Stimulated activated CD8-positive, alpha-beta memory T cell treated with anti-CD3 and anti-CD28 coated beads, Interleukin-2, amount 100 ng/mL, for 48 hours (primary cell): ENCODE measurements around the gene APBB2.
"Not testable (repeated sequence)": the region's sequence is repeated elsewhere in the genome, so short reads cannot be mapped to it uniquely, and the experiment has no call there.

Experiments used
- DNase-seq, 2 donors: peaks; one replicate each; pipeline ENCODE4 v3.0.0-alpha.2; 2020; ENCODE audit warnings: low read depth in 2 of 2

The APBB2 gene

GRCh38 chr4:41022116-41022515 lies 192.2 kb downstream of the APBB2 start:
- DNase-seq, result no peak

GRCh38 chr4:41015016-41015675 lies 199.2 kb downstream of the APBB2 start:
- DNase-seq, result no peak

DNA sequence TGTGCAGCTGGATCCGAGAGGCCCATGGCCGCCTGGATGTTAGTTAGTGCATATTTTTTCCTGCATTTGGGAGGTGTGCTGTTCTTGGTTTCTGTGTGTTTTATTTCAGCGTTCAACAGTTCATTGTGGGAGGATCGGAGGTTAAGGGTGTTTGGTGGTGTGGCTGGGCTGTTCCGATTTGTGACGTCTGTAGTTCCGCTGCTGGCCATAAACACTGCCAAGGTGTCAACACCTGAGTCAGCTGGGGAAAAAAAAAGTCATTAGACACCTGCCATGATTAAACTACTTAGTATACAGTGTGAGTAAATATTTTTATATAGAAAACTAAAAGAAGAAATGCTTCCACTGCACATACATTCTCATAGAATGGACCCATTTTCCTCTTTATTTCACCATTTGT lies 200.2 kb downstream of the APBB2 start:
- DNase-seq, result no peak

- no peak for DNase-seq
These were observed 200.6 kb downstream of the APBB2 start for GRCh38 chr4:41013746-41014145.

DNA sequence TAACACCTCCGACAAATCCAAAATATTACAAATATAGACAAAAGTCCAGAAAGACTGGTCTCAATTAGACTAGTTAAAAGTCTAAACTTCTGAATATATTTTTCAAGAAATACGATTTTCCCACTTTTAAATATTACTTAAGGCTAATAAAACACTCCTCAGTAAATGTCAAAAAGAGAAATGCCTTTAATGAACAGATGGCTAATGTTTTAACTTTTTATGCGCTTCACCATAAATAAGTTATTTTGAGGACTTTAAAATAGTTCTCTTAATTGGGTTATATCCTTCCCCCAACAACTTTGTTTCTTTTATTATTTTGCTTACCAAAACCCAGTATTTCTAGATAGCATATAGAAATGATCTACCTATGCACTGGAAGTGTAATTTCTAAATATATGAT lies 201.4 kb downstream of the APBB2 start:
- no peak for DNase-seq

DNA sequence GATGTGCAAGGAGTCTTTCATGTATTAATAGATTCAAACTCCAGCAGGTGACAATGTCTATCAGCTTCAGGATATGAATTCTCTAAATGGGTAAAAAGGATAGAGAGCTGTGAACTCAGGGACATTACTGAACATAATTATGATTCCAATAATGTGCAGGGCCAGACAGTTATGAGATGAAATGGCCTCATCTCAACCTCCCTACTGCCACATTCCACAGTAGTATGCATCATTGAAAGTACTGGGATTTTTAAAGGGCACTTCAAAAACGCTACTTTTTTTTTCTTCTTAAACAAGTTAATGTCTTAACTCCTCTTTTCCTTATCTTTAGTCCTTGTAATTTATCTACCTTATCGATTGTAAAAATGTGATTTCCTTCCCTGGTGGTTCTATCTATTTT lies 202.0 kb downstream of the APBB2 start:
- no peak for DNase-seq

GRCh38 chr4:41009411-41009810 lies 204.9 kb downstream of the APBB2 start:
- no peak for DNase-seq

DNA sequence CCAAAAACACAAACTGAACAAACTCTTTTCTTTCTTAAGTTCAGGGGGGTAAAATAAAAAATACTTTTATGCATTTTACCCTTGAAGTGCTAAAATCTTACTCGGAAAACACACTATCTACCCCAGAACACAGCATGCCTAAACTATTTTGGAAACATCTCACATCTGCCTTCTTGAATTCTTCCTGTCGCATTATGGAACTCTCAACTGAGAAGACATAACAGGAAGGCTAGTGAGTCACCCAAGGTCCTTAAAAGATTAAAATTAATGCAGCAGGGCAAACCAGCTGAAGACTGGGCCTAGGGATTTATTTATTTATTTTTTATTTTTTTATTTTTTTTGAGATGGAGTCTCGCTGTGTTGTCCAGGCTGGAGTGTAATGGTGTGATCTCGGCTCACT lies 208.2 kb downstream of the APBB2 start:
- DNase-seq, result no peak

- no peak for DNase-seq
These were observed 212.0 kb downstream of the APBB2 start for GRCh38 chr4:41002309-41002708.

DNA sequence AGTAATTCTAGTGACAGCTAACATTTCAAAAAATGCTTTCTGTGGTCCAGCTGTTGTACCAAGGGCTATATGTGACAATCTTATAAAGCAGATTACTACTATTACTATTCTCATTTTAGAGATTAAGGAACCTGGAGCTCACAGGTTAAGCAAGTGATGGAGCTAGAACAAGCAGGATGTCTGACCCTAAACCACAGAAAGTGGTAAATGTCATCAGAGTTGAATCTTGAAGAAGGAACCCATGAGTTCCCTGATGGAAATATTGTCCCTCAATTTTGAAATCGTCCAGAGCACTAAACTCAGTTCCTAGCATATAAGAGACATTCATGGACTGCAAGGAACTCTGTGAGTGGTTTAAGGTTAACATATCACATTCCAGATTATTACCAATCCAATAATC lies 214.0 kb downstream of the APBB2 start:
- no peak for DNase-seq

DNA sequence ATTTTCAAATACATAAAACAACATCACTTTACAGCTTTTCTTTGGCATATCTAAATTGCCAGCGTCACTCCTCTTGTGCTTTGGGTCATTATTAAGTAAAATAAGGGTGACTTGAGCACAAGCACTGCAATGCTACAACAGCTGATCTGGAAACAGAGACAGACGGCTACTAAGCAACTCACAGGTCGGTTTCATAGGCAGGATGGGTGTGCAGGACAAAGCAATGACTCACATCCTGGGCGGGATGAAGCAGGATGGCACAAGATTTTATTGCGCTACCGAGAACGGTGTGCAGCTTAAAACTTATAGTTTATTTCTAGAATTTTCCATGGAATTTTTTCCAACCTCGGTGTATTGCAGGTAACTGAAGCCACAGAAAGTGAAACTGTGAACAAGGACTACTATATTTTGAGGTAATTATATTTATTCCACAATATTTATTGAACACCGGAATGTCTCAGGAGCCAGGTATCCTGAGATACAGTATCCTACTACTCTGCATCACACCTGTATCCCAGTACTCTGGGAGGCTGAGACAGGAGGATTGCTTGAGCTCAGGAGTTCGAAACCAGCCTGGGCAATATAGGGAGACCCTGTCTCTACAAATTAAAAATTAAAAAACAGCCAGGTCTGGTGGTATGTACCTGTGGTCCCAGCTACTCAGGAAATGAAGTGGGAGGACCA lies 215.5 kb downstream of the APBB2 start:
- no peak for DNase-seq

DNA sequence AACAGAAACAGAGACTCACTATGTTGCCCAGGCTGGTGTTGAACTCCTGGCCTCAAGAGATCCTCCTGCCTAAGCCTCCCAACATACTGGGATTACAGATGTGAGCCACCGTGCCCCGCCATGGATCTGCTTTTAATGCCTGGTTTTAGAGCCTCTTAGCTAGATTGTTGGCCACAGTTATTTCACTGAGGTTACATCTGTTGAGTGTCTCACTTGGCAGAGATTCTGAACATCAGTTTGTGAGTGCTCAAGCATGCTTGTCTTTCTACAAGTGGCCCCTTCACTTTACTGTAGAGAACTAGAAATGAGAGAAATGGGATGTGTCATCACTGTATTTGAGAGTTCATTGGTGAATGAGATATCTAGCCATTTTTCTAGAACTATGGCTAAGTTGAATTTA lies 218.5 kb downstream of the APBB2 start:
- DNase-seq, result no peak

DNA sequence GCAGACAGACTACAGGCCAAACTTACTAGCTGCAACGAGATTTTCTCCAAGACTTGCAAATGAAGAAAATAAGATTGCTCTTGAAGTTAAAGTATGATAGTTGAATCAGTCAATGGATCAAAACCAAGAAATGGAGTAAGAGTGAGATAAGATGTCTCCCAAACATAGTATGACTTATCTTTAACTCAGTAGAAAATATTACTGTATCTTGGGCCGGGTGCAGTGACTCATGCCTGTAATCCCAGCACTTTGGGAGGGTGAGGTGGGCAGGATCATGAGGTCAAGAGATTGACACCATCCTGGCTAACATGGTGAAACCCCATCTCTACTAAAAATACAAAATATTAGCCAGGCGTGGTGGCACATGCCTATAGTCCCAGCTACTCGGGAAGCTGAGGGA lies 220.0 kb downstream of the APBB2 start:
- DNase-seq, result not testable (repeated sequence)

DNA sequence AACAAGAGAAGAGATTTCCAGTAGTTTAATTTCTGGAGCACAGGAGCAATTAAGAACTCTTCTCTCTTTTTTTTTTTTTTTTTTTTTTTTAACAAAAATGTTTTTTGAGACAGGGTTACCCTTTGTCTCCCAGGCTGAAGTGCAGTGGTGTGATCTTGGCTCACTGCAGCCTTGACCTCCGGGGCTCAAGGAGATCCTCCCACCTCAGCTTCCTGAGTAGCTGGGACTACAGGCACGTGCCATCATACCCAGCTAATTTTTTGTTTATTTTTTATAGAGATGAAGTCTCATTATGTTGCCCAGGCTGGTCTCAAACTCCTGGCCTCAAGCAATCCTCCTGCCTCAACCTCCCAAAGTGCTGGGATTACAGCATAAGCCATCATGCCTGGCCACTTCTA lies 221.0 kb downstream of the APBB2 start:
- not testable (repeated sequence) for DNase-seq

DNA sequence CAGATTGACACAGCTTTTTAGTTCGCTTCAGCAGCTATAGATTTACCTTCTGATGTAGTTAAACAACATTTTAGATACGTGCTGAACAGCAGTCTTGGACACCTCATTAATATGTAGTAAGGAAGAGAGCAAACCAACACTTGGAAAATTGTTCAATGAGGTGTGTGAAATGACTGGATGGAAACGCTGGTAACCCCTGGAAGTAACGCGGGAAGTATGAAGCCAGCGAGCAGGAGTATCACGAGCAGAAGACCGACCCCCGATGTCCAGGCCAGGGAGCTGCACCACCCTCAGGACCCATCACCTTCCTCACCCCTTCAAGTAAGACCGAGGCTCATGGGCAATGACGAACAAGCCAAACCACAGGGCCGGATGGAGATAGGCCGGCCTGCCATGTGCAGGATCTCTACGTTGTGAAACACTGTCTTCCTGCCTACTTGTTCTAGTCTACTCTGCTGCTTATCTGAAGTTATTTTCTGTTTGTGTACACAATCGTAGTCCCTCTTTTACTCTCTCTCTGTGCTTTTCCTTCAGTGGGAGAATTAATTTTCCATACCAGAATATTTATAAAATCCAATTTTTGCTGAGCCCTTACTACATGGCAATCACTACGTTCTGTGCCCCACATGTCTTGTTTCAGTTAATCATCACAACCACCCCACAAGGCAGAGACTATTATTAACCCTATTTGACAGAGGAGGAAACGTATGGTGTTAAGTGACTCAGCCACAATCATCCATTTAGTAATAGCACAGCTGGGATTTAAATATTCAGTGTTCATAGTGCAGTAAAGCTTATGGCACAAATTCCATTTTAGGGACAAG lies 221.7 kb downstream of the APBB2 start:
- DNase-seq, result no peak

DNA sequence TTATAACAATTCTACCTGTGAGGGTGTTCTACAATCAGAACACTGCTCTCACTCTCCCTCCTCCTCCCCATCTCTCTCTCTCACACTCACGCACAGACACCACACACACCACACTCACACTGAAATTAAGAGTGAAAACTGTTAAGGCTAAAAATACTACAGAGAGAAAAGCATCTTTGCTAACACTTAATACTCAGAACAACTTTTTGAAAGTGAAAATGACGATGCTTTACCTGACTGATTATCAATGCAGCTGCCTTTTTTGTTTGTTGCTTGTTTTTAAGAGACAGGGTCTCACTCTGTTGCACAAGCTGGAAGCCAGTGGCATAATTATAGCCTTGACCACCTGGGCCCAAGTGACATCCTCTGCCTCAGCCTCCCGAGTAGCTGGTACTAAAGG lies 222.4 kb downstream of the APBB2 start:
- DNase-seq, result no peak

GRCh38 chr4:40990899-40991265 lies 223.5 kb downstream of the APBB2 start:
- DNase-seq, result no peak

DNA sequence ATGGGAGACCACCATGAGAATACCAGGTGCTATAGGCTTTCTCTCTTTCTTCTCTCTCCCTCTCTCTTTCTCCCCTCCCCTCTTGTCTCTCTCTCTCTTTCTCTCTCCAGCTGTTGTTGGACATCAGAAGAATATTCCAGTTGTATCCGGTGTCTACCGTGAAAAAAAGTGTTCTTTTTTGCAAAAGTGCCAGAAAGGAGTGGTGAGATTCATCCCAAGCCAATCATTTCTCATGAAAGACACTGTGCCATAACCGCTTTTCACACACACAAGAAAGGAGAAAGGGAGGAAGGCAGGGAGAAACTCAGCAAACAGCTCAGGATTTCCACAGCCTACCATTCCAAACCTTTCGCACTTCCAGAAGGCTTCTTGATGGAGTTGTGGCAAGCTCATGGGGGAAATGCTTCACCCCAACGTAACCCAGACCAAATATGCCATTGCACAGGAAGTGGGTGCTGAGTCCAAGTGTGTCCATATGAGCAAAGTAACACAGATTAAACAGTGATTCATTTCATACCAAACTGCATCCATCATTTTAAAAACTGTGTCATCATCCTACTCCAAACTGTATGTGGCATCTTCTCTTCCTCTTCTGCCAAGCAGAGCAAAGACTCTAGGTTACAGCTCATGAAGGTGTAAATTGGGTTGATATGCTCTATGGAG lies 224.0 kb downstream of the APBB2 start:
- no peak for DNase-seq

DNA sequence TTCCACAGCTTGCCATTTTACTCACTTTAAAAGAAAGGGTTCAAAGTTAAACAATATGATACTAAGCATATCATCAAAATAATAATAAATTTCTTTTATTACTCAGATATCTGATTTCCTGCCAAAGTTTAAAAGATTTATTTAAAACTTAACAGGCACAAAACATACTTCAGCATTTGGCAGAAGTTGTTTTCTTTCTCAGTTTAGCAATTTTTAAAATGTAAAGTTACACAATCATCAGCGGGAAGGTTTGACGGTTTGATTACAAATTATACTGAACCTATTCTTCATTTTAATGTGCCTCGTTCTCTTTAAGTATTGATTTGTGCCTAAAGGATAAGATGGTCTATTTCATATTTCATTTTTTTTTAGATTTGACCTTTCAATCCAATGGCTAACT lies 227.2 kb downstream of the APBB2 start:
- no peak for DNase-seq

- no peak for DNase-seq
These were observed 228.0 kb downstream of the APBB2 start for GRCh38 chr4:40986375-40986774.

- DNase-seq, result no peak
These were observed 230.3 kb downstream of the APBB2 start for GRCh38 chr4:40984051-40984450.

DNA sequence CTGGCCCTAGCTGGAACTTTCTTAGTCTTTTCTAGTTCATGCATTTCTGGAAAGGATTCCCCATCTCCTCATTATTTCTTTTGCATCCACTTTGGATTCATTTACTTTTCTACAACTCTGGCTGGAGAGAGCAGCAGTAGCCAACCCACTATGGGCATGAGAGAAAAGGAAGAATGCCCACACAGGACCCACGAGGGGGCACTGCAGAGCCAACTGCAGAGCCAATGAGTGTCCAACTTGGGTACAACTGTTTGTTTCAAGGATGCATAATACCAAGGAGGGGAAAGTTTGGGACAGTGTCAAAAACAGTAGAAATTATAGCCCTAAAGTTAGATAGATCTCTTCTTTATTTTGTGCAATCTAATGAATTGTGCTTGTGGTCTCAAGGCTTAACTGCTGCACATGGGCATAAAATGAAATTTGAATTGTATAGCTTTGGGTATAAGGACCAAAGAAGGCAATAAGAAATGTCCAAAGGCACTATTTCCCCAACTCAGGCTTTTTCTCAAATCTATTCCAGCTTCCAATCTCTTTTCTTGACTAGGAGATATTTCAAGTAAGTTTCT lies 233.9 kb downstream of the APBB2 start:
- no peak for DNase-seq
